HG02870 (cell line): ENCODE results near the gene RNF123.

ENCODE experiments used
- ATAC-seq: cut with Tn5 transposase; IDR thresholded peaks from one replicate; pipeline ENCODE4 v1.9.1; 2021; ENCODE audit warnings: mild to moderate bottlenecking, moderate library complexity; ENCODE audit not compliant: unreplicated experiment

RNF123 gene

GRCh38 chr3:49717211-49717958, 28.0 kb downstream of the RNF123 start:
- ATAC-seq = no peak

GRCh38 chr3:49717959-49718857, 28.9 kb downstream of the RNF123 start:
- no peak for ATAC-seq

- no peak for ATAC-seq
Observed at GRCh38 chr3:49718858-49719213, 29.5 kb downstream of the RNF123 start.

- ATAC-seq = peak; percentile 50
Observed at GRCh38 chr3:49719214-49719884, 30.0 kb downstream of the RNF123 start, which contains the start of gene AMIGO3. AMIGO3 (minus strand) TSS chr3:49719684; CDS start chr3:49719465, 219 bp downstream.

GRCh38 chr3:49720855-49721595, 31.7 kb downstream of the RNF123 start:
- no peak for ATAC-seq

- no peak for ATAC-seq
Observed at GRCh38 chr3:49721596-49721895, 32.2 kb downstream of the RNF123 start.

- ATAC-seq = no peak
Observed at GRCh38 chr3:49721896-49722781, 32.8 kb downstream of the RNF123 start.

- no peak for ATAC-seq
Observed at GRCh38 chr3:49722896-49723295, 33.5 kb downstream of the RNF123 start.

GRCh38 chr3:49723296-49723627, 33.9 kb downstream of the RNF123 start:
- ATAC-seq = no peak

DNA sequence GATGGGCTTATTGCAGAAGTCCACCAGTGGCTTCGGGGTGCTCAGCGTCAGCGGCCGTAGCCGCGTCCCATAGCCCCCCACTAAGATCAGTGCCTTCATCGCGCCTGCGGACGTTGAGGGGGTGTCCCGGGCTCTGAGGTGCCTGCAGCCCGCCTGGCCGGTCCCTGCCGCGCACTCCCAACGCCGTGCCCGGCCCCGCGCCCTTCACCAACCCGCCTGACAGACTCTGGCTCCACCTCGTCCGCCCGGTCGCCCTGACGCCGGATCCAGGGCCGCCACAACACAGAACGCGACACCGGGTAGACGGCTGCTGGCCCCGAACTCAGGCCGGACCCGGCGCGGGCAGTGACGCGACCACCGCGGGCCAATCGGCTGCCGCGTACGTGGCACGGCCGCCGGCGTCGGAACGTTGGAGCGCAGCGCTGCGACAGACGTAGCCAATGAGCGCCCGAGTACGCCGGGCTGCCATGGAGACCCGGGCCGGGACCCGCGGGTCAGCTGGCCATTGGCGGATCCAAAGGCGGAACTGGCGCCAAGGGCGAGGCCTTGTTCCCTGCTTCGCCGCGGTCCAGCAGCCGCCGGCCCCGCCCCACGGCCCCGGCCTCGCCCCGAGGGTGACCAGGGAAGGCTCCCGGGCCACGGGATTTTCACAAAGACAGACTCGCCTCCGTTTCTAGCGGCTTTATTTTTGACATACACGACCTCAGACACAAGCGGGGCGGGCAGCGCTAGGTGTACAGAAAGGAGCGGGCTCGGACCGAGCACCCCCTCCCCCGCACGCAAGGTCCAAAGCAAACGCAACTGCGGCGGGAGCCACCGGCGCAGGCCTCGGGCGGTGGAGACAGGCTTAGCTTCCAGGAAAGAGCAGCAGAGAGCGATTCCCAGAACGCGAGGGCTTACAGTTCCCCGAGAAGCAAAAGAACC, 34.5 kb downstream of the RNF123 start, which contains the start of gene GMPPB:
Gene GMPPB (minus strand): TSS at position 324 of the 924 bp plus-strand sequence. CDS start 225 bp downstream, at position 99.
- peak; percentile 74 for ATAC-seq

GRCh38 chr3:49724586-49724985, 35.2 kb downstream of the RNF123 start:
- ATAC-seq = no peak

DNA sequence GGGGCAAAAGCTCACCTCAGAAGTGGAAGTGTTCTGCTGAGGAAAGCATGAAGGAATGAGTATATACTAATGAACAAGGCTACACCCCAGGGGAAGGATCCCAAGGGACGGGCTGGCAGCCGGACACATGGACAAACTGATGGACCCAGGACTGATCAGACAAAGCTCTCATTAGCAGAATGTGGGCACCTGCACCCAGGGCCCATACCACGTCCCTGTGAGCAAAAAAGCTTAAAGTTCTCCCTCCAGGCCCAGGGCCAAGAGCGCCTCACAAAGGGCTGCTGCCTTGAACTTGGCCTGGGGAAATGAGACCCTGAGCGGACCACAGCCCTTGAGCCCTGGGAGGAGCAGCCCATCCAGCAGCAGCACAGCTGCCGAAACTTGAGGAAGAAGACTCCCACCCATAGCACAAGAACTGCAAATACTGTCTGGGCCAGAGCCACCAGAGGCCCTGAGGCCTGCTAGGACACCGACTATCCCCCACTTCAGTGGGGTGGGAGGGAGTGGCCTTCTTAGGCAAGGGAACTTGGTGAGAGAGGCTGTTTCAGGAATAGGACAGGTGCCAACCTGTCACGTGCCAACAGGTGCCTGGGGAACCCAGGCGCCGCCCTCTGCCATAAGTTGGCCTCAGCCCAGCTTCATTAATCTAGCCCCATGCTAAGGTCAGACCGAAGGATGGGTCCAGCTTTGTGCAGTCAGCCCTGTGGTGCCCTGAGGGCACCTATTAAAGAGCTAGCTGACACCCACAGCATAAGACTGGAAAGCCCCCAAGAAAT, 36.7 kb downstream of the RNF123 start:
- no peak for ATAC-seq

DNA sequence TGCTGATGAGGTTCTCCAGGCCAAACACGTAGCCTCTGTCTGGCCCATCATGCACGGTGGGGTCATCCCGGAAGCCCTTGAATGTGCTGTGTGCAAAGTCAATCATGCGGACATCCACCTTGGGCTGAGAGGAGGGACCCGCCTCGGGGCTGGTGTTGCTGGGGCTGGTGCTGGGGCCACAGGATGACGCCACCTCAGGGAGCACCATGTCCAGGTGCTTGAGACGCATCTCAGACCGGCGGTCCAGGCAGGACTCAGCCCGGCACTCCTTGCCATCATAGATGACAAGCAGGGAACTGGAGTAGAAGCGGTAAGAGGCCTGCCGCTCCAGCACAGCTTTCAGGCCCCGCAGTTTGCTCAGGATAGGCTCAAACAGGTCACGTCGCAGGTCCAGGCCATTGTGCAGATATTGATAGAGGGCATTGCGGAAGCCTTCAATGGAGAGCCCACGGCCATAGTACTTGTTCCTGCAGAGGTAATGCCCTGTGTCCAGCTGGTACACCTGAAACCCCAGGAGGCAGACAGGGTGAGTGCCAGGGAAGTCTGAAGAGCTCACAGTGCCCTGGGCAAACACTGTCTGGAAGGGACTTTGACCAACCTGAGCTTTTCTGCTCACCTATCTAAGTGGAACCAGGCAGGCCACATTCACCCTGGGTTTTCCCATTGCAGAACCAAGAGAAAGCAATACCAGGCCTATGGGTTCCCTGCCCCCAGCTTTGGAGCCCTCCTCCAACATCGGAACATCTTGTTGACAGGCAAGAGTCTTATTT, 38.0 kb downstream of the RNF123 start:
- ATAC-seq = no peak

- no peak for ATAC-seq
Observed at GRCh38 chr3:49727924-49728361, 38.6 kb downstream of the RNF123 start.

DNA sequence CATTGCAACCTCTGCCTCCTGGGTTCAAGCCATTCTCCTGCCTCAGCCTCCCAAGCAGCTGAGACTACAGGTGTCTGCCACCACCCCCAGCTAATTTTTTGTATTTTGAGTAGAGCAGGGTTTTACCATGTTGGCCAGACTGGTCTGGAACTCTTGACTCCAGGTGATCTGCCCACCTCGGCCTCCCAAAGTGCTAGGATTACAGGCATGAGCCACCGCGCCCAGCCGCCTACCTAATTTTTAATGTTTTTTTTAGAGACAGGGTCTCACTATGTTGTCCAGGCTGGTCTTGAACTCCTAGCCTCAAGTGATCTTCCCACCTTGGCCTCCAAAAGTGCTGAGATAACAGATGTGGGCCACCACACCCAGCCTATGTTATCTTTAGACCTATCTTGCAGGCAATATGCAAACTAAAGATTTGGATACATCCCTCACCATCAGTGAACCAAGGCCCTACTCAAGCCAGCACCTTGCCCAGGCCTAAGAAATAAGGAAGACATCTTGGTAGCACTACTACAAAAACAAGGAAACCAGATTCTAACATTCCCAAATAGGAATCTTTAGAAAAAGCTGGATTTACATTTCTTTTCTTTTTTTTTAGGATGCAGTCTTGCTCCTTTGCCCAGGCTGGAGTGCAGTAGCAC, 40.7 kb downstream of the RNF123 start:
- no peak for ATAC-seq

DNA sequence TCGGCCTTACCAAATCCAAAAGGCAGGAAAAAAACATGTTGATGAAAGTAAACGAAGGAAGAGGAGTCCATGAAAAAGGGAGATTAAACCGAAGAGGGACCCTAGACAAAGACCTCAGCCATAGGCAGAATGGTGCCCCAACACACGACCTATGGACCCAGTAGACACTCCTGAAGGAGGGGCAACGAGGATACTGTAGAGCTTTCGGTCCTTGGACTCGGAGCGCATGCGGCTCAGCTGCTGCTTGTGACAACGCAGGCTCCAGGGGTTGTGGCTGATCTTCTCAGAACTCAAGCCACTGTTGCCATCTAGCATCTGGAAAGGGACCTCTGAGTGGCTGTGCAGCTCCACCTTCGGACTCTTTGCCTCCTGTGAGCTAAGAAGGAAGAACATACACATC, 43.2 kb downstream of the RNF123 start:
- no peak for ATAC-seq

- no peak for ATAC-seq
Observed at GRCh38 chr3:49733551-49733950, 44.2 kb downstream of the RNF123 start.
